Cardiac ventricle fibroblast (primary cell): ENCODE data around the gene SLC22A16. TPM values are rescaled to one million over a fixed set of nuclear protein-coding genes. Genes with fewer than 3 reads are reported as not detected.

Experiments used
- total RNA-seq: library from RNA; depleted of rRNA; stranded (reverse); fragments of >200 nt; gene quantifications from 2 replicates; pipeline ENCODE4 v1.2.3, GENCODE V29; 2015

The SLC22A16 gene, protein sequence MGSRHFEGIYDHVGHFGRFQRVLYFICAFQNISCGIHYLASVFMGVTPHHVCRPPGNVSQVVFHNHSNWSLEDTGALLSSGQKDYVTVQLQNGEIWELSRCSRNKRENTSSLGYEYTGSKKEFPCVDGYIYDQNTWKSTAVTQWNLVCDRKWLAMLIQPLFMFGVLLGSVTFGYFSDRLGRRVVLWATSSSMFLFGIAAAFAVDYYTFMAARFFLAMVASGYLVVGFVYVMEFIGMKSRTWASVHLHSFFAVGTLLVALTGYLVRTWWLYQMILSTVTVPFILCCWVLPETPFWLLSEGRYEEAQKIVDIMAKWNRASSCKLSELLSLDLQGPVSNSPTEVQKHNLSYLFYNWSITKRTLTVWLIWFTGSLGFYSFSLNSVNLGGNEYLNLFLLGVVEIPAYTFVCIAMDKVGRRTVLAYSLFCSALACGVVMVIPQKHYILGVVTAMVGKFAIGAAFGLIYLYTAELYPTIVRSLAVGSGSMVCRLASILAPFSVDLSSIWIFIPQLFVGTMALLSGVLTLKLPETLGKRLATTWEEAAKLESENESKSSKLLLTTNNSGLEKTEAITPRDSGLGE
- 0.39 and 0.62 TPM in 2 replicates for total RNA-seq

DNA sequence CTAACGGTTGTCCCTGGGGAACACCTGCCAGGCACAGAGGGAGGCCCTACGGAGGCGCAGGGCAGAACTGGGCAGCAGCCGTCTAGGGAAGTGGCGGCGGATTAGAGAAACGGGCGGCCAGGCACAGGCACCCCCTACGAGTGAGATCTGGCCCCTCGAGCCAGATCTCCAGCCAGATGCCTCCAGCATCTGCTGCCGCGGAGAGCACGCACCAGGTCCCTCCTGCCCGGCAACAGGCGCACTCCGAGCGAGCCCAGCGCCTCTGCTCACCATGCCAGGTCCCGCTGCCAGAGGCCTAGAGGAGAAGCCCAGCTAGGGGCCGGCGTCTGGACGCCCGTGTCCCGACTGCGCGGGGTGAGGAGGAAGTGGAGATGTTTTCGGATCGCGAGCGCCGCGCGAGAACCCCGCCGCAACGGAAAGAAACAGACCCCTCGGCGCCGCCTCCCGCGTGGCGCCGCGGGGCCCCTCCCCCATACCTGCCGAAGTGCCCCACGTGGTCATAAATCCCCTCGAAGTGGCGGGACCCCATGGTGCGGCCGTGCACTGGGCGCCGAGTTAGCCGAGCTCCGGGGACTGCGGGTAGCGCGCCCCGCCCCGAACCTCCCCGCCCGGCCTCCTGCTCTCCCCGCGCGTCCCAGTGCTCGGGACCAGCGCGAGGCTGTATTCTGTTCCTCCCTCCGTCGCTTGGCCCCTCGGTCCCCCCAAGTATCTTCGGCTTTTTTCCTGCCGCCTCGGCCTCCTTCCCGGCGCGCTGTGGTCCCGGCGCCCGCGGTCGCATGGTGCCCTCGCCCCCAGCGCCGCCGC is at the start of gene SLC22A16:
SLC22A16 (minus strand) TSS at position 568 of the 804 bp plus-strand sequence; CDS start at position 529, 39 bp downstream.

DNA sequence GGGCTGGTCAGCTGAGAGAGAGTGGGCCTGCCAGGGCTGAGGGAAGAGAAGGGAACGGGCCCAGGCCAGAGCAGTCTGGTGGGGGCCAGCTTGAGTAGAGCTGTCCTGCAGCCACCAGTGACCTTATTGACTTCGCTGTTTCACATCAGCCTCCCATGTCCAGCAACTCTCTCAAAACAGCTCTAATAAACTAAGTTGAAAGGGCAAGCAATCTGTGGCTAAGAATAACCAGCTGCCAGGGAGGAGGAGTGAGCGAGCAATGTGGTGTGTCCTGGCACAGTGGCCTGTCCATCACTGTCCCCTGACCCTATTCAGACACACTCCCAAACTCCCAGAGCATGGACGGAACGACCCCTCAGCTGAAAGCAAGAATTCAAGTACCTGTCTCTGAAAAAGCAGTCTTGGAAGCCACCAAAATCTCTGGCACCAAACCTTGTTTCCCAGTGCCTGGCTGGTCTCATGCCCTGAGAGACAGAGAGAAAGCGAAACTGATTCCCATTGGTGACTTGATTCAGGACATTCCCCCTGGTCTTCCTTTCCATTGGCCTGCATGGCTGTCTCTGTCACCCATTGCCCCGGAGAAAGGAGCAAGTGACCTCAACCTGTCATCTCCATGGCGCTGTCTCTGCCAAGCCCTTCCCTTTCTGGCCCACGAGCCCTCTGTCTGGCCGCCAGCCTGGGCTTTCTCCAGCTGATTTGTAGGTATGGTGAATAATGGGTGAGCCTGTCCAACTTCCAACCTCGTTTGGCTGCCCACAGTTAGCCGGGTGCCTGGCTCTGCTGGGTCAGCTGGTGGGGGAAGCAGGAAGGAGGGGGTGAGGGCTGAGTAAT is 61.1 kb downstream of the SLC22A16 start, which contains the start of gene DDO:
DDO (minus strand) TSS at position 490 of the 831 bp plus-strand sequence. CDS start 2,113 bp downstream, outside the sequence.

Other genes with a start within 250 kb of the SLC22A16 start
- not detected in 2 replicates for gene METTL24, start 118.3 kb downstream of the SLC22A16 start, total RNA-seq
- 0.39 and 0.44 TPM in 2 replicates for gene DDO, start 61.0 kb downstream of the SLC22A16 start, total RNA-seq